ENCODE results near the gene FYN. TPM values are rescaled to one million over a fixed set of nuclear protein-coding genes. Genes with fewer than 3 reads are reported as not detected.

Gene FYN
- total RNA-seq, 1 donor: 207 TPM

DNA sequence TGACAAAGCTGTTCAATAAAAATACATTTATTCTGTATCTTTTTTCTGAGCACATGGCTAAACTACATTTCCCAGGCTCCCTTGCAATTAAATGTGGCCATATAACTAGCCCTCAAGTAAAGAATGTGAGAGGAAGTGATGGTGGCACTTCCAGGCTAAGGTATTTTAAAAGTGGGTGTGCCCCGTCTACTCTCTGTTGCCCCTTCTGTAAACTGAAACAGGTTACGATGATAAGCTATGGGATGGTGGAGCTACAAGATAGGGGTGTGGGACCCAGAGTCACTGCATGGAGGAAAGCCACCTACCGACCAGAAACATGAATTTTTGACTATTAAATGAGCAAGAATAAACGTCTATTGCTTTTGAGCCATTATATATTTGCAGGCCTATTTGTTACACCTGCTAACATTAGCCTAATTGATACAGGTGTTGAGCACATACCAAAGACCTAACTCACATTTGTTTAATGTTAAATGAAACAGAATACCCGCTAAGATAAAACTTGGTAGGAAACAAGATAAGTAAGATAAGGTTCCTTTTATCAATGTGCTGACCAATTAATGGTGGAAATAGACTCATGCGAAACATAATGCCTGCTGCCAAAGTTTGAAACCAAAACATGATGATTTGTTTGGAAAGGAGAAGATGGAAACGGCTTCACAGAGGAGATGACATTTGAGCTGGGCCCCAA, 3.1 kb downstream of the FYN start:
- no peaks in the 10 kb centered on the region for H3K9me3 ChIP-seq (ENCODE audit: low read depth, low read length)
- no peaks in the 10 kb centered on the region for H3K27me3 ChIP-seq (ENCODE audit: insufficient read depth, low read length)
- H3K4me1 ChIP-seq (ENCODE audit: insufficient read depth, low read length): peaks cover 63% of the 10 kb centered on the region
- H3K4me3 ChIP-seq (ENCODE audit: low read length): no peak overlapping the region

DNA sequence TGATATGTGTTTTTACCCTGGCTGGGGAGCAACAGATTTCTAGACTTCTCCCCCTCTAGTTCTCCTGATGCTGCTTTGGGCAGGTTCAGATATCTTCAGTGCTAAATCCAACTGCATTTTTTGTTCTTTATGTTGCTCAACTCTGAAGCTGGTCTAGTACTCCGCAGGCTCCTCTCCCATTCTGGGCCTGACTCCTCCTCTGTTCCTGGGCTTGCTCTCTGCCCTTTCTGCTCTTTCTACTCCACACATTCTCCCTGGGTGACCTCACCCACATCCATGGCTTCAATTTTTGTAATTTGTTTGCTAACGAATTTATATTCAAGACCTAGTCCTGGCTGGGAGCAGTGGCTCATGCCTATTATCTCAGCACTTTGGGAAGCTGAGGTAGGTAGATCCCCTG, 6.4 kb downstream of the FYN start:
- Histone ChIP-seq H3K9me3 (ENCODE audit: low read depth, low read length) (no peaks in the 10 kb centered on the region), H3K4me3 (ENCODE audit: low read length) (no peak overlapping the region), H3K4me1 (ENCODE audit: insufficient read depth, low read length) (peaks cover 71% of the 10 kb centered on the region), H3K27me3 (ENCODE audit: insufficient read depth, low read length) (no peaks in the 10 kb centered on the region)

DNA sequence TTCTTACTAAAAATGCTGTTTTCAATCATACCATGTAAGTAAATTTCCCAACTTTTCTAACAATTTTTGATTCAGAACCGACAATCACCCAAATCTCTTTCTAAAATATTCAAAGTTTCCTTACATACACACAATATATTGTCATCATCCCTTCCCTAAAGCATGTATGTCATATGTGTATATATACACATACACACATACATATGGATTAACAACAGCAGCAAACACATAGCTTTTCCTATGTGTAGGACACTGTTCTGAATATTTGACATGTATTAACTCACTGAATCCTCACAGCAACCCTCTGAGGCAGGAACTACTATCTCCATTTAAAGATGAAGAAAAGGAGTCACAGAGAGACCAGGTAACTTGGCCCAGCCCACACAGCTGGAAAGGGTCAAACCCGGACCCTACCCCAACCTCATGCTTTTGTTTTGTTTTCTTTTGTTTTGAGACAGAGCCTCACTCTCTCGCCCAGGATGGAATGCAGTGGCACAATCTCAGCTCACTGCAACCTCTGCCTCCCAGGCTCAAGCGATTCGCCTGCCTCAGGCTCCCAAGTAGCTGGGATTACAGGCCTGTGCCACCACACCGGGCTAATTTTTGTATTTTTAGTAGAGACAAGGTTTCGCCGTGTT, 7.2 kb downstream of the FYN start:
- no peak overlapping the region for H3K4me3 ChIP-seq (ENCODE audit: low read length)
- peaks cover 66% of the 10 kb centered on the region for H3K4me1 ChIP-seq (ENCODE audit: insufficient read depth, low read length)

DNA sequence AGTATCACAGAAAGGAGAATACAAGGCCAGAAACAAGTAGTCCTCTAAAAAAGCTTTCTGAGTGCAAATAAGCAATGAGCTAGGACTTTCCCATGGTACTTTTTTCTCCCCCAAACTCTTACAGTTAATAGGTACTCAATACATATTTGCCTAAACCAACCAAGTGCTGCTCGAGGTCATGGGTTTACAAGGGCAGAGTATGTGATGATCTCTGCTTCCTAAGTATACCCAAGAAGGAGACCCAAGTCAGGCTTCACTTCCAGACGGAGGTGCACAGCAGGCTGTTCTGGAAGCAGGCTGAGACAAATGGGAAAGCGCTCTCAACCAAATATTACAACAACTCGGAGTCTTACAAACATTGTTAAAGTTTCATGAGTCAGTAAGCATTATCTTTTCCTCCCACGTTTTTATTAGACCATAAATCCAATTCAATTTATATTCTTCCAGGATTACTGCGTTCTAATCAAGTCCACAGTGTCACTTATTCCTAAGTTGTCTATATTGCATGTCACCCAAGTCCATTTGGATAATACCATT, 8.1 kb downstream of the FYN start:
- Histone ChIP-seq H3K4me3 (ENCODE audit: low read length) (no peak overlapping the region), H3K9me3 (ENCODE audit: low read depth, low read length) (no peaks in the 10 kb centered on the region), H3K27me3 (ENCODE audit: insufficient read depth, low read length) (no peaks in the 10 kb centered on the region), H3K4me1 (ENCODE audit: insufficient read depth, low read length) (peaks cover 63% of the 10 kb centered on the region)

More for the DNA sequence above, 7.2 kb downstream of the FYN start:
- H3K9me3 ChIP-seq (ENCODE audit: low read depth, low read length): no peaks in the 10 kb centered on the region
- H3K27me3 ChIP-seq (ENCODE audit: insufficient read depth, low read length): no peaks in the 10 kb centered on the region

GRCh38 chr6:111864138-111865048, 8.9 kb downstream of the FYN start:
- H3K4me1 ChIP-seq (ENCODE audit: insufficient read depth, low read length): peaks cover 61% of the 10 kb centered on the region
- no peaks in the 10 kb centered on the region for H3K27me3 ChIP-seq (ENCODE audit: insufficient read depth, low read length)
- H3K9me3 ChIP-seq (ENCODE audit: low read depth, low read length): no peaks in the 10 kb centered on the region
- no peak overlapping the region for H3K4me3 ChIP-seq (ENCODE audit: low read length)

- Histone ChIP-seq H3K9me3 (ENCODE audit: low read depth, low read length) (no peaks in the 10 kb centered on the region), H3K27me3 (ENCODE audit: insufficient read depth, low read length) (no peaks in the 10 kb centered on the region), H3K4me3 (ENCODE audit: low read length) (no peak overlapping the region), H3K4me1 (ENCODE audit: insufficient read depth, low read length) (peaks cover 59% of the 10 kb centered on the region)
Observed at GRCh38 chr6:111862741-111863140, 10.5 kb downstream of the FYN start.

- Histone ChIP-seq H3K27me3 (ENCODE audit: insufficient read depth, low read length) (no peaks in the 10 kb centered on the region), H3K9me3 (ENCODE audit: low read depth, low read length) (no peaks in the 10 kb centered on the region), H3K4me3 (ENCODE audit: low read length) (no peak overlapping the region), H3K4me1 (ENCODE audit: insufficient read depth, low read length) (peaks cover 59% of the 10 kb centered on the region)
Observed at GRCh38 chr6:111862314-111862713, 10.9 kb downstream of the FYN start.

GRCh38 chr6:111861431-111861885, 11.8 kb downstream of the FYN start:
- Histone ChIP-seq H3K4me1 (ENCODE audit: insufficient read depth, low read length) (peaks cover 51% of the 10 kb centered on the region), H3K9me3 (ENCODE audit: low read depth, low read length) (no peaks in the 10 kb centered on the region), H3K27me3 (ENCODE audit: insufficient read depth, low read length) (no peaks in the 10 kb centered on the region), H3K4me3 (ENCODE audit: low read length) (no peak overlapping the region)

GRCh38 chr6:111858347-111858746, 14.9 kb downstream of the FYN start:
- H3K4me3 ChIP-seq (ENCODE audit: low read length): no peak overlapping the region
- H3K9me3 ChIP-seq (ENCODE audit: low read depth, low read length): no peaks in the 10 kb centered on the region
- H3K4me1 ChIP-seq (ENCODE audit: insufficient read depth, low read length): peaks cover 45% of the 10 kb centered on the region
- no peaks in the 10 kb centered on the region for H3K27me3 ChIP-seq (ENCODE audit: insufficient read depth, low read length)

- Histone ChIP-seq H3K9me3 (ENCODE audit: low read depth, low read length) (no peaks in the 10 kb centered on the region), H3K4me3 (ENCODE audit: low read length) (no peak overlapping the region), H3K4me1 (ENCODE audit: insufficient read depth, low read length) (peaks cover 48% of the 10 kb centered on the region), H3K27me3 (ENCODE audit: insufficient read depth, low read length) (no peaks in the 10 kb centered on the region)
Observed at GRCh38 chr6:111857674-111858337, 15.4 kb downstream of the FYN start.

GRCh38 chr6:111855753-111856152, 17.5 kb downstream of the FYN start:
- Histone ChIP-seq H3K9me3 (ENCODE audit: low read depth, low read length) (no peaks in the 10 kb centered on the region), H3K27me3 (ENCODE audit: insufficient read depth, low read length) (no peaks in the 10 kb centered on the region), H3K4me1 (ENCODE audit: insufficient read depth, low read length) (peaks cover 49% of the 10 kb centered on the region), H3K4me3 (ENCODE audit: low read length) (no peak overlapping the region)

DNA sequence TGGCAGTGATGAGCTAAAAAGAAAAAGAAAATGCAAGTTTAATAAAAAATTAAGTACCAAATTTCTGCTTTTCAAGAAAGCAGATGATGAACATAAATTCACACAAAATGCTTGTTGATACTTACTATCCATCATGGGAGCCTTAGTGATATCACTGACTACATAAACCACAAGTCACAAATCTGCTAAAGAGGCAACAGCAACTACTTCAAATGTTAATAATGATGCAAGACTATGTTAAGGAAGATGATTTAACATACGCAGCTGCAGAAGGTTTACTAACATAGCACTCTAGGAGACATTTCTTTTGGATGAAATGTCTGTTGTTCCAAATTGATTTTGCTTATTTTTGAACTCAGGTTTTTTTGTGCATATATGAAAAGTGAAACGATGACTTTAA, 18.6 kb downstream of the FYN start:
- H3K9me3 ChIP-seq (ENCODE audit: low read depth, low read length): no peaks in the 10 kb centered on the region
- no peak overlapping the region for H3K4me3 ChIP-seq (ENCODE audit: low read length)
- H3K4me1 ChIP-seq (ENCODE audit: insufficient read depth, low read length): peaks cover 50% of the 10 kb centered on the region
- no peaks in the 10 kb centered on the region for H3K27me3 ChIP-seq (ENCODE audit: insufficient read depth, low read length)

DNA sequence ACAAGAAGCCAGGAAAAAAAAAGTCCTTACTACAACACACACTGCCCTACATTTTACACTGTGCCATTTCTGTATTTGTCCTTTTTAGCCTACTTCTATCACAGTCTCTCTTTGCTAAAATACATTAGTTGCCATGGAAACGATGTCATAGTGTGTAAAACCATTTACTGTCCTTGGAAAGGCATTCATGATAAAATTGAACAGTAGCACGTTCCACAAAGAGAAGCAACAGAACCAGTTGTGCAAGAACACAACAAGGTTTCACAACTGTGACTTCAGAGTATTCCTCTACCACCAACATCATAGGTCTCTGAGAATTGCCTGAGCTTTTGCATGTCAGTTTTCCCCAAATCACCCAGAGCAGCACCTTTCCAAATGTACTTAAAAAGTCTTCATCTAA, 20.5 kb downstream of the FYN start:
- H3K4me3 ChIP-seq (ENCODE audit: low read length): no peak overlapping the region
- H3K27me3 ChIP-seq (ENCODE audit: insufficient read depth, low read length): no peaks in the 10 kb centered on the region
- H3K4me1 ChIP-seq (ENCODE audit: insufficient read depth, low read length): peaks cover 55% of the 10 kb centered on the region
- H3K9me3 ChIP-seq (ENCODE audit: low read depth, low read length): no peaks in the 10 kb centered on the region

GRCh38 chr6:111850295-111850937, 22.8 kb downstream of the FYN start:
- Histone ChIP-seq H3K9me3 (ENCODE audit: low read depth, low read length) (no peaks in the 10 kb centered on the region), H3K4me3 (ENCODE audit: low read length) (no peak overlapping the region), H3K4me1 (ENCODE audit: insufficient read depth, low read length) (peaks cover 75% of the 10 kb centered on the region)

More at GRCh38 chr6:111850295-111850937, 22.8 kb downstream of the FYN start:
- H3K27me3 ChIP-seq (ENCODE audit: insufficient read depth, low read length): no peaks in the 10 kb centered on the region

Data from mononuclear cell (primary cell).